Measurements from ENCODE around the gene MAP4K4.

The MAP4K4 gene

DNA sequence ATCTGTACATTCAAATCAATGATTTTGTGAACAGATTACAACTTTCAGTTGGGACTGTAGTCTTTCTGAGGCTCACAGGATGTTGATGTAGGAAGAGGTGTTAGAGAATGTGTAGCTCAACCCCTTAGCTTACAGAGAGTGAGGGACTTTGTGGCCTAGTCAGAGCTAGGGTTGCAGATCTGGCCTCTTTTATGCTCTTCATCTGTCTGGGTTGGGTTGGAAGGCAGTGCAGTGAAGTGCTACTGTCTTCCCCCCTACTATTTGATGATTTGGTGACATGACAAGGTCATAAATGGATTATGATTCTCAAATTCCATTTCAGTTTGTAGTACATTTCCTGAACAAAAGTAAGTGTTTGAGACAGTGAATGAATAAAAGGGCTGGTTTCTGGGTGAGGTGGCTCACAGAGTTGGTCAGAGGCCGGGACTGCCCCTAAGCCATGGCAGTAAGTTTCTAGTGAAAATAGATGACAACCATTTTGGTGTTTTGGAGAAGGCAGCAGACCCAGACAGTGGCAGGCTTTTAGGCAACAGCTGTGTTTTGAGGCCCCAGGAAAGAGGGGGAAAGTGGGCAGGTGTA lies 21.6 kb downstream of the MAP4K4 start:
- in situ Hi-C loops (cut with MboI; ENCODE audit: low sequenced_read_pairs) = no loop called here

DNA sequence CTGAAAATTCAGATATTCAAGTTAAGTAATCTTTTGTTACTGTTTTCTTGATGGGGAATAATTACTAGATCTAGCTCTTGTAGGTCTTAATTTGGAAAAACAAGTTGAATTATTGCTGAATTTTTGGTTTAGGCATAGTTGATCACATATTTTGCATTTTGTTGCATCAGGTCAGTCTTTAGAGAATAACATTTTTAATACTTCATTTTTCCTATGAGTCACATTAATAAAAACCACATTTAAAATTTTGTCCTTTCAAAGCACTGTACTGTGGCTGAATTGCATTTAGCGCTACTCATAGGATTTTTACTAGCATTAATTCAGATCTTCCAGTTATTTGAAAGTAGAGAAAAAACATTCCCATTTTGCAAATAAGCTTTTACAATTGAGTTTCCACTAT lies 23.2 kb downstream of the MAP4K4 start:
- in situ Hi-C loops (cut with MboI; ENCODE audit: low sequenced_read_pairs) = no loop called here

DNA sequence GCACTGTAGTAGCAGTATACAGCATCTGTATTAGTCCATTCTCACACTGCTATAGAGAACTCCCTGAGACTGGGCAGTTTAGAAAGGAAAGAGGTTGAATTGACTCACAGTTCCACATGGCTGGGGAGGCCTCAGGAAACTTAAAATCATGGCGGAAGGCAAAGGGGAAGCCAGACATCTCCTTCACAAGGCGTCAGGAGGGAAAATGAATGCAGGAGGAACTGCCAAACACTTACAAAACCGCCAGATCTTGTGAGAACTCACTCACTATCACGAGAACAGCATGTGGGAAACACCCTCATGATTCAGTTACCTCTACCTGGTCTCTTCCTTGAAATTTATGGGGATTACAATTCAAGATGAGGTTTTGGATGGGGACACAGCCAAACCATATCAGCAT lies 25.4 kb downstream of the MAP4K4 start:
- in situ Hi-C loops (cut with MboI; ENCODE audit: low sequenced_read_pairs) = no loop called here

DNA sequence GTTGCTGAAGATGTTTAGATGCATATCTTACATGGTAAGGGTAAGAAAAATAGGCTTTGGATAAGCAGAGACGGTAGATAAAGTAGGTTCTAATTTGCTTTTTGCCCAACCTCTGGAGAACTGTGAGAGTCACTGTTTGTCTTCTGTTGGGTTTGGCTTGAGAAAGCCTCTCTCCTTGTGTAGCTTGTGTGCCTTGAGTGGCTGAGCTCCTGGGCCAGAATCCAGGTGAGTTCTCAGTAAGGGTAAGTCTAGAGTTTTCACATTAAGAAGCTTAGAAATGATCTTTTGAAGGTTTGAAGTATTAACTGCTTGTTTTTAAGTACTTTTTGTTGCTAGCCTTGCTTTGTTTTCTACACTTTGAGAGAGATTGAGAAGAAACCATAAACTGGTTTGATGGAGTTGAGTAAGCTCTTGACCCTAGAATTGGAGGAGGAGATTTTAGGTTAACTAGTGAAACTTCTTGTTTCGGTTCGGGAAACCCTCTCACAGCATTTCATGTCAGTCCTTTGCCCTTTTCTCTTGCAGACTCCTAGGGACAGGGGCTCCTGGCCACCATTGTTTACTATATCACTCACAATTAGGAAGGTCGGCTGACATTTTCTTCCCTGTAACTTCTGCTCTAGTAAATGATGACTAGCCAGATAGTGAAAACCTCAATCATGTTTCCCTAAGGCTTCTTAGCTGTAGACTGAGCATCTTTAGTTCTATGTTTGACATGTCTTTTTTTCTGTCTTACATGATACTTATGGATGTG lies 26.0 kb downstream of the MAP4K4 start:
- in situ Hi-C loops (cut with MboI; ENCODE audit: low sequenced_read_pairs) = no loop called here

DNA sequence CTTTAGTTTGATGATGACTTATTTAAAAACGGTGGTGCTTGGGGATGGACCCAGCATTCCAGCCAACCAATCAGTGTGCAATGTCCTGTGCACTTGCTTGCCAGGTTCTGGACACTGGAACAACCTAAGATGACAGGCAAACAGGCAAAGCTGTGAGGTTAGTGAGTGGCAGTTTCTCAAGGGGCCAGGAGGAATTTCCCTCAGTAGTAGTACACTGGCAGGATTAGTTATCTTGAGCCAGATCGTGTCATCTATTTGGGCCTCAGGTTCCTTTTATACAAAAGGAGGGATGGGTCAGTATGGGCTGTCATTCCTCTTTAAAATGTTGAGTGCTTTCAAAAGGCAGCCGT lies 26.6 kb downstream of the MAP4K4 start:
- in situ Hi-C loops (cut with MboI; ENCODE audit: low sequenced_read_pairs) = no loop called here

DNA sequence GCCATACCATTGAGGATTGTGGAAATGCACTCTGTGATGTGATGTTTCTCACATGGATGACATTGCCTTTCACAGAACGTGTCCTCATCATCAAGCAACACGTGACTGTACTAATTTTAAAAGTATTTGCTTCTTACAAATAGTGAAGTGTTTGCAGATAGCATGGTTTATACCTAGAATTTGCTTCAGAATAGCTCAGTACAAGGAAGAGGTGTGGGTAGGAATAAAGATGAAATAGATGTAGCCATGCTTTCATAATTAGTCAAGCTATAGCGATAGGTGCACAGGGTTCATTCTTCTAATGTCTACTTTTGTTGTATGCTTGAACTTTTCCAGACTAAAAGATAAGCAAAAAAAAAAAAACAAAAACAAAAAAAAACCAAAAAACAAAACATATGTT lies 27.5 kb downstream of the MAP4K4 start:
- in situ Hi-C loops (cut with MboI; ENCODE audit: low sequenced_read_pairs) = no loop called here

DNA sequence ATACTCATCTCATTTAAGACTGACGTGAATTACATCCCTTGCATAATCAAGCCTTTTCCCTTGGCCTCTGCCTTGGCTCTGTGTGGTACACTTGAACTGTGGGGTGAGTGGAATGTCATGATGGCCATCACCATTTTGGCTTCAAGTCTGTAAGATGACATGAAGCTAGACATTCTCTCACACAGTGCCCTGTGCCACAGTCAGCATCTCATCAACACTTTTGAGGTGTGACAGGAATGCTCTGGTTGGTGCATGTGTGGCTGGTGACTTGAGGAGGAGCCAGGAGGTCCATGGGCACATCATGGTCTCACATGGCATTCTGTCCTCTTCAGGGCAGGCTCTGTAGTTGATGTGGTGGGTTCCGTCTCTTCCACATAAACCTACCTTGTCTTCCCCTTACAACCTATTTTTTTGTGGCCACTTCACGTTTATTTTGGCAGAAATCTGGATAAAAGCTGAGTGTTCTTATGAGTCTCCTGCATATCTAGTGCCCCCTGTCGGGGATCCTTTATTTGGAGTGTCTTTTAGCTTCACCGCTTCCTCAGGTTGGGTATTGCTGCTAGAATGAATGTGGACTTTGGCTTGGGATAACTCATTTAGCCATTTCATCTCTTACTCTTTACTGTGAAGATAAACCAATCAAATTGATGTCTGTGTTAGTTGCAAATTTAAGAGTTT lies 28.1 kb downstream of the MAP4K4 start:
- in situ Hi-C loops (cut with MboI; ENCODE audit: low sequenced_read_pairs) = no loop called here

DNA sequence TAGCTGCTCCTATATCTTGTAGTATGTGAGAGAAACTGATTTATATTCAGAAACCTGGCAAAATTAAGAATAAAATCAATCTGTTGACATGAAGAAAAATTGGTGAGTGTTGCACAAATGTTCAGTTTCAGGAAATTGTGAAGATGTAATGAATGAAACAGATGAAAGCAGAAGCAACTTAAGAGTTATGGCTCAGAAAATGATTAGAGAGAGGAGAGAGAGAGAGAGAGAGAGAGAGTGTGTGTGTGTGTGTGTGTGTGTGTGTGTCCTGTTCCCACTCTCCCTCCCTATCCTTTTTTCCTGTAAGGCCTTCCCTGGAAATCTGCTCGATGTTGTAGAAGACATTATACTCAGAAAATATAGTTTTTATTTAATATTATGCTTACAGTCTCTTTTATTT lies 31.4 kb downstream of the MAP4K4 start:
- in situ Hi-C loops (cut with MboI; ENCODE audit: low sequenced_read_pairs) = no loop called here

DNA sequence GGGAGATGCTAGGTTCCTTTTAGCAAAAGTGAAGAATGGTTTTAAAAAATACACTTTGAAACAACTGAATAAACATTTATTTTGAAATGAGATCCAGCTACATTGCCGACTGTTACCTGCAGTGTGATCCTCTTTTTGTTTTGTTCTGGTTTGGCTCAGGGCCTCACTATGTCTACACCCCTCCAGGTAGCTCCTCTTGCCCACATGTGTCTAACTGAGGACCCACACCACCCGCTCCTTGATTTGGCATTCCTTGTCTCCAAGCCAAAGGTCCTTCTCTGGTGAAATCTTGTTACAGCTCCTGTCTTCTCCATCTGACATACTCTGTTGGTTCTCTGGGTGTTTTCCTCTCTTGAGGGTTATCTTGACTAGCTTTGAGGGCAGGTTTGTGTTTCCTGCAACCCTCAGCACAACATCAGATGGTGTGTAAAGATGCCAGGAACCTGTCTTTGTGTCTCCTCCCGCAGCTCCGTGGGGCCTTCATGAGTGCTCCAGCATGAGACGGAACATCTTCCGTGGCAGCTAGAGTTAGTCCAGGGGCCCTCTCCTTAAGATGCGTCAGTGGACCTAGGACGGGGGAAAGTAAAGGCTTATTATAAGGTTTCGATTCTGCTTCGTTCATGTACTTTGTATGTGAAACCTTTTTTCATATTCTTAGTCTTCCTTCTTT lies 32.1 kb downstream of the MAP4K4 start:
- in situ Hi-C loops (cut with MboI; ENCODE audit: low sequenced_read_pairs) = no loop called here

DNA sequence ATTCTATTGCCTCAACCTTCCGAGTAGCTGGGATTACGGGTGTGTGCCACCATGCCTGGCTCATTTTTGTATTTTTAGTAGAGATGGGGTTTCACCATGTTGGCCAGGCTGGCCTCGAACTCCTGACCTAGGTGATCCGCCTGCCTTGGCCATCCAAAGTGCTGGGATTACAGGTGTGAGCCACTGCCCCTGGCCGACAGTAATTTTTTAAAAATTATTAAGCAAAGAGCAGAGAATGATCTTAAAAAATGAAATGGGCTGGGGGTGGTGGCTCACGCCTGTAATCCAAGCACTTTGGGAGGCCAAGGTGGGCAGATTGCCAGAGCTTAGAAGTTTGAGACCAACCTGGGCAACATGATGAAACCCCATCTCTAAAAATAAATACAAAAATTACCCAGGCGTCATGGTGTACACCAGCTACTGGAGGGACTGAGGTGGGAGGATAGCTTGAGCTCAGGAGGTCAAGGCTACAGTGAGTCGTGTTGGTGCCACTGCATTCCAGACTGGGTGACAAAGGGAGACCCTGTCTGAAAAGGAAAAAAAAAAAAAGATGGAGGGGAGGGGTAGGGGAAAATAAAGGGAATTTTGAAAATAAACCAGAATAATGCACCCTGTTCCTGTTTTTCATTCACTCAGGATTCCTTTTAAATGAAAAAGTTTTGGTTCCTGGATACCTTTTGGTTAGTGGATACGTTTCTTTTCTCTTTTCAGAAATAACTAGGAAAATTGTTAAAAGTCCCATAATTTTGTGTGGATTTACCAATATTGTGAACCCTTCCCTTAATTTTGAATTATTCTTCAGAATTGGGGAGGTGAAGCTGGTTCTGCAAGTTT lies 33.9 kb downstream of the MAP4K4 start:
- in situ Hi-C loops (cut with MboI; ENCODE audit: low sequenced_read_pairs) = no loop called here

DNA sequence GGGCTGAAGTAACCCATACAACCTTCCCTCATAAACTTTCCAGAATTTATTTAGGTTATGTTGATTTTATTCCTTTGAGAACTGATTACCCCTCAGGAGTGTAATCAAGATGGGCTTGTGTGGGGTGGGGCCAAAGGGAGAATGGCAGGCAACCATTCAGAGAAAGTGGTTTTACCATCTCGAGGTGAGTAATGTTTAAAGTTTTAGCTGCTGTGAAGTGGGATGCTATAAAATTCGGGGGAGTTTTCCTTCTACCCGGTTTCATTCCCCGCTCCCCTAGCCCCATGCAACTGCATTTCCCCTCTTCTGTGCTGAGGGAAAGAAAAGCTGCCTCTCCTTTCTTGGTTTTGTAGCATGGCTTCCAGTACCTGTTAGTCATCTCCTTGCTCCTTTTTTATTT lies 34.7 kb downstream of the MAP4K4 start:
- in situ Hi-C loops (cut with MboI; ENCODE audit: low sequenced_read_pairs) = no loop called here

DNA sequence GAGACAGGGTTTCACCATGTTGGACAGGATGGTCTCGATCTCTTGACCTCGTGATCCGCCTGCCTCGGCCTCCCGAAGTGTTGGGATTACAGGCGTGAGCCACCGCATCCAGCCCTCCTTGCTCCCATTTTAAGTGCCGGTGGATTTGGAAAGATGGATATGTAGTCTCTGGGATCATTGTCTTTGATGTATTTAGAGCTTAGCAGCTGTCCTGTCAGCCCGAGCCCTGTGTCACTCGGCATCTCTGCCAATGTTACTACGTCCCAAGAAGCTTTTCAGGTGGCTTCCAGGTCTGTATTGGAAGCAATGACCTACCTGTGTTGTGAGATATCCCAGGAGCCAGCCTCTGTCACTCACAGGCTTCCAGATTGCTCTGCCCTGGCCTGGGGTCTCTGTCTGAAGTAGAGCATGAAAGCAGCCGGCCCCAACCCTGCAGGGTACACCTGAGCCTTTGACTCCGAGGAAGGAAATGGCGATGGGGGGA lies 35.3 kb downstream of the MAP4K4 start:
- in situ Hi-C loops (cut with MboI; ENCODE audit: low sequenced_read_pairs) = no loop called here

DNA sequence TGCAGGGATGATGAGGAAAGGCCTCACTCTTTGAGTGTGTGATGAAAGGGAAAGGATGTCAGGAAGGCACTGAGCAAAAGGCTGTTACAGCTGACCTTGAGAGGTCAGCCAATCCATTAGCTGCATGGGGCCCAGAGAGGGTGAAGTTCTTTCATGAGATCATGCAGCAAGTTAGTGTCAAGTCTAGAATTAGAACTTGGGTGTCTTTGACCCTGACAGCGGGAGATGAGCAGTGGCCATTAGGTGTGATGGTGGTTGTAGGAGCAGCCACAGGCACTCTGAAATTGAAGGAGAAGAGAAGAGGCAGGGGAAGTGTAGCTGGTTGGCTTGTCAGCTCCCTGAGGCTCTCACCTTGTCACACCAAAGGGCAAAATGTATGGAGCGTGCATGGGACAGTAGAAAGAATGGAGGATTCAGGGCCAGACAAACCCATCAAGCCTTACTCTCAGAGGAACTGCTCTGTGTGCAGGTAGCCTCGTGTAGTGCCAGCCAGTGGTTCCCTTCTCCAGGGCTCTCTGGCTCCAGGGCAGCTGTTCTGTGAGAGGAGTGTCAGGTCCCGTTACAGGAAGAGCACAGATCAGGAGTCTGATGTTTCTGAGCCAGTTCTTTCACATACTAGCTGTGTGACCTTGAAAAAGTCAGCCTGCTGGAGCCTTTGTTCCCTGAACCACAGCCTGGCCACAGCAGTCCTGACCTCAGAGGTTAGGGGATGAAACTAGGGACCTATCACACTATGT lies 35.9 kb downstream of the MAP4K4 start:
- in situ Hi-C loops (cut with MboI; ENCODE audit: low sequenced_read_pairs) = no loop called here

DNA sequence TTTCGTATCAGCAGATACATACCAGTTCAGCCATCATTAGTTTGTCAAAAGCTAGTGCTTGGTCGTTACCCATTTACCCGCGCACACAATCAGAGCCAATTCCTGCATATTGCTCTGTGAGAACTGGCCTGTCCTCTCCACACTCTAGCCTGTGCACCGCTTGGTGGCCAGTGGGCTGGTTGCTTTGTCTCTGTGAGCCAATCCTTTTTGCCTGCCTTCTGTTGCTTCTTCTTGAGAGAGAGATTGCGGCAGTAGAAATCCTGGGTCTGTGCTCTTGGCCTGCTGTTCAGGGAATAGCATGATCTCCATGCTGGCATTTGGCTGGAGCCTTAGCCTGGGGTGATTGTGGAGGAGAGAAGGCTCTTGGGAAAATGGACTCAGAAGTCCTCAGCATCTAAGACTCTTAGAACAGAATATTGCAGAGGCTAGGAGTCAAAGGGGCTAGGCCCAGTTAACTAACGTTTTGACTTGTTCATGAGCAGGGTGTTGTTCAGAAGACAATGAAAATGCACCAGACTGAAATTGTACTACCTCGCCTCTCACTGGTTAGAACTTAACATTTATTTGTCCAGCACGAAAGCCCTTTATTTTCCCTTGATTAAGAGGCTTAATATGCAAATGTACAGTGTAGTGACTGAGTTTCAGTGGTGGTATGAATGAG lies 37.1 kb downstream of the MAP4K4 start:
- in situ Hi-C loops (cut with MboI; ENCODE audit: low sequenced_read_pairs) = no loop called here

DNA sequence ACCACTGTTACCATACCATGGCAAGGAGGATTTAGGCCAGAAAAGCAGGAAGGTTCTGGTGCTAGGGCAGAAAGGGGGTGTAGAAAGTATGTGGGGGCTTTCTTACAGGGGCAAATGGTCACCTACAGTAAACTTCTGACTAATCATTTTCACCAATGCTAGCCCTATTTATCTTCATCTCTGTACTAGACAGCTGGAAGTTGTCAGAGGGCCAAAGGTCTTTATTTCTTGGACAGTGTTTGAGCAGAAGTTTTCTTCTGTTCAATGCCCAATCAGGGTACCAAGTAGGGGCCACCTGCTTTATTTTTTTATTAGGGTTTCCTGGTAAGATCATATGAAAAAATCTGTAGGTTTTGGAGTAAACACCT lies 37.6 kb downstream of the MAP4K4 start:
- in situ Hi-C loops (cut with MboI; ENCODE audit: low sequenced_read_pairs) = no loop called here

DNA sequence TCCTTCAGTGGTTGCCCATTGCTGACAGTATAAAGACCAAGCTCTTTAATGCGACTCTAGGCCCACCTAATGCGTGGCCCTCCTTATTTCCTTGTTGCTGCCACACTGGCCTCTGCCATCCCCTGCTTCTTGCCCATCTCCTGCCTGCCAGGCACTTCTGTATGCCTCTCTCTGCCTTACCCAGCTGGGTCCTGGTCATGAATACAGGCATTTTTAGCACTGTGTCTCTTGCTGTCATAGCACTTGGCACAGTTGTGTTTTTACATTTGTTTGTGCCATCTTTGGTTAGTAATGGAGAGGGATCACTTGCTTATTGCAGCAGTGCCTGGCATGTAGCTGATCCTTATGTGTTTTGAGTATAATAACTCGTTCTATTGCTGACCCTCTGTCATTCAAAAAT lies 38.7 kb downstream of the MAP4K4 start:
- in situ Hi-C loops (cut with MboI; ENCODE audit: low sequenced_read_pairs) = no loop called here

DNA sequence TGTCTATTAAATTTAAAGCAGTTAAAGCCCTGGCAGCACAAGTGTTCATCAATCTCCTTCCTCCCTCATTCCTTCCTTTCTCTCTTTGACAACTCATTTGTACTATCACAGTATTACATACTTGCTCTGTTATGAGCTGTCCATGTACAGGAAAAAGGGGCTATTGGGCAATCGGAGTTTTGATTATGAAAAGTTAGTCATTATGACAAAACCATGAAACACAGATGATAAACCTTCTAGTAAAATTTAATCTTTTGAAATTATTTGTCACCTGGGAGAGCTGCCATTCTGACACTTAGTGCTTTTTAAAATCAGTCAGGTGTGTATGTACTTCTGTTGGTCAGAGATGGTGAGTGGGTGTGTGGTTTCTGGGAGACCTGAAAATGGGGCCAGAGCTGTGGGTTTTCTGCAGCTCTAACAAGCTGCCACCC lies 39.4 kb downstream of the MAP4K4 start:
- in situ Hi-C loops (cut with MboI; ENCODE audit: low sequenced_read_pairs) = no loop called here

DNA sequence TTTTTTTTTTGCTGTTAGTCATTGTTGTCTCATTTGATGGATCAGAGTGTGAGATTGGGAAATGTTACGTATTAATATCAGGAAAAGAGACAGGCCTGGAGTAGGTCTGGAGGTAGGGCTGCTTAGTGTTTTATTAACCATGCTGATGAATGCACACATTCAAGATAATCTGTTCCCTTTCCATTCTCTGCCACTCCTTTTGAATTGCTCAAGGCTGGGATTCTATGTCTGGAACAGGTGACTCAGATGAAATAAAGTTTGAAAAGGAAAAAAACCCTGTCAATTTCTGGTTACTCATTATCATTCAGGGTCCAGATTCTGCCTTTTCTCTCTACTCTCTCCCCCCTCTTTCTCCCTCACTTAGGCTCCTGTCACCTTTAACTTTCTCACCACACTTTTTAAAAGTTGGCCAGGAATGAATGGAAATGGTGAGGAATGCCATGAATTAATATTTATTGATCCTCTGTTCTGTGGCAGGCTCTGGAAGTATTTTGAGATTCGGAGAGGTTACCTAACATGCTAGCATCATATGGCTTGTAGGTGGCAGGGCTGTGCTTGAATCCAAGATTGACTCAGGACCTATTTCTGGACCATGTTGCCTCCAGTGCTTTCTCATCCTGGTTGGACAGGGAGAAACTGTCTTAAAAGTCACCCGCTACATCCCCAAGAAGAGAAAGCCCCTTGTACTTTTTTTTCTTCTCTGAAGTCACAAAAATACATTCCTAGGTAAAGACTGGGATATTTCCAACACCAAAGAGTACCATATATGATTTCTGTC lies 40.2 kb downstream of the MAP4K4 start:
- in situ Hi-C loops (cut with MboI; ENCODE audit: low sequenced_read_pairs) = no loop called here

DNA sequence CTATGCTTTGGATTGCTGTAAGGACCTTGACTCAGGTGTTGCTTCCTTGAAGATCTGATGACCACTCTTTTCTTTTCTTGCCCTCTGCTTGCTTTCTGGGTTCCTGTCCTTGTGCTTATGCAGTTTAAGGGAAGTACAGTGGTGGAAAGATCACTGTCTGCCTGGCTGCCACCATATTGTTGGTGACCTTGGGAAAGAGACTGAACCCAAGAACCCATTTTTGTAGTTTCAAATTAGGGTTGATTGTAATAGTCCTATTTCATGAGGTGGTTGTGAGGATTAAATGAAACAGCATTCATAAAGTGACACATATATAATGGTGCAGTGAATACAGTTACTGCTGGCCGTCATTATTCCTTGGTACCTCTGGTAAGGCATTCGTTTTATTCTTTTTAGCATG lies 41.1 kb downstream of the MAP4K4 start:
- in situ Hi-C loops (cut with MboI; ENCODE audit: low sequenced_read_pairs) = no loop called here

Data from HL-60/S4 (cell line).